SK-N-MC (cell line): ENCODE data around the gene RBM20.

Experiments used
- EZH2 ChIP-seq: fragments of 200-600 bp; sonication (generic); IDR thresholded peaks from one replicate; pipeline ENCODE4 v1.6.1; 2017; ENCODE audit warnings: antibody characterized with exemption
- FOXP2 ChIP-seq: optimal IDR thresholded peaks from 2 replicates; pipeline ENCODE3; 2011; ENCODE audit warnings: mild to moderate bottlenecking, moderate library complexity; ENCODE audit not compliant: insufficient read depth; ENCODE audit errors: extremely low read length, control extremely low read depth
- POLR2AphosphoS5 ChIP-seq: IDR thresholded peaks from 2 replicates; pipeline ENCODE4 v1.6.1; 2012; ENCODE audit warnings: mild to moderate bottlenecking, low read depth, low read length, borderline replicate concordance

DNA sequence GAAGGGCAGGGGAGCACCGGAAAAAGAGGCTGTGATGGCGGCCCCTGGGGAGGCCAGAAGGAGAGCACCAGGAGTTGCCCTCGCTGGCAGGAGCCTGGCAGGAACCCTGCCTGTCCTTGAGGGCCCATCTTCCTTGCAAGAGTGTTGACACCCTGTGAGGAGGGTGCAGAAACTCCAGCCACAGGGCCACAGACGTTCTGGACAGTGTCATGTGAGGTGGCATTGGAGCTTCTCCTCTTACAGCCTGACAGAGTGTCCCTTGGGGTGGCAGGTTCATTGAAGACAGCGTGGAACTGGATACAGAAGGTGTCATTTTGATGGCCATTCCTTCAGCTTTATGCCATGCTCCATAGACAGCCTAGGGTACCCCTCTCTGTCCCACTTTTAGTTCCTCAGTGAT lies 54.2 kb downstream of the RBM20 start:
- TF ChIP-seq POLR2AphosphoS5: no peak
- TF ChIP-seq EZH2: no peak
- no peak for TF ChIP-seq FOXP2
